AML-193 (cell line): ENCODE measurements around the gene TRAF3IP1.
A peak's percentile ranks its signal among the peaks of the same experiment; 100 is the strongest.
"Not testable (repeated sequence)": the region's sequence is repeated elsewhere in the genome, so short reads cannot be mapped to it uniquely, and the experiment has no call there.

Experiments used
- DNase-seq, 2 experiments: peaks; one replicate each; lab custom pipeline; 2025; lab: John Stamatoyannopoulos, UW

TRAF3IP1 gene

DNA sequence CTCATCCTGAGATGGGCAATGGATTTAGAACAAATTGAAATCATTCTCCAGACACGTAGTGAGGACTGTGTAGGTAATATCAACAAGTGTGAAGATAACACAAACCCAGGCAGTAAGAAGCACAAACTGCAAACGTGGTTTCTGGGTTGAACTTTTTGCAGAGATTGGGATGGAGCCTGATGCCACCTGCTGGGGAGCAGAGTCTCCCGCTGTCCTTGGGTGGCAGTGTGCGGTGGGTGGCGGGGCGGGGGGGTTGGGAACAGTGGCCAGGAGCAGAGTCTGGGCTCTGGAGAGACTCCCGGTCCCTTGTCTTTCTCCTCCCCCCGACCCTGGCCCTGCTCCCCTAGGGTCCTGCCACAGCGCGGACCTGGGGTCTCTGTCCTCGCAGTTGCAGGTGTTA is 19.5 kb downstream of the TRAF3IP1 start:
- DNase-seq, result no peak

DNA sequence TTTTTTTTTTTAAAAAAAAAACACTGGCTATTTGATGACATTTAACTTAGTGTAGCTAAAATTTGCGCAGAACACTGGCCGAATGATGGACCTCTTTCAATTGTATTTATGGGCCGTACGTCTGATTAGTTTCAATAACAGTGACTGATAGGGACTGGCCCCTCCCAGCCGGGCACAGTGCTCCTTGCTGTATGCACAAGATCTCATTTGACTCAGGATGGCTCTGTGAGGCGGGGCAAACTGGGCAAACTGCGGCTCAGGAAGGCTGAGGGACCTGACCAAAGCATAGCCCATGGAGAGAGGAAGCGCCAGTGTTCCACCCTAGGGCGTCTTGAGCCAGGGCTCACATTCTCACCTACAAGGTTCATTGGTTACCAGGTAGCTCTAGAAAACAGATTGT is 21.2 kb downstream of the TRAF3IP1 start:
- DNase-seq, result no peak

DNA sequence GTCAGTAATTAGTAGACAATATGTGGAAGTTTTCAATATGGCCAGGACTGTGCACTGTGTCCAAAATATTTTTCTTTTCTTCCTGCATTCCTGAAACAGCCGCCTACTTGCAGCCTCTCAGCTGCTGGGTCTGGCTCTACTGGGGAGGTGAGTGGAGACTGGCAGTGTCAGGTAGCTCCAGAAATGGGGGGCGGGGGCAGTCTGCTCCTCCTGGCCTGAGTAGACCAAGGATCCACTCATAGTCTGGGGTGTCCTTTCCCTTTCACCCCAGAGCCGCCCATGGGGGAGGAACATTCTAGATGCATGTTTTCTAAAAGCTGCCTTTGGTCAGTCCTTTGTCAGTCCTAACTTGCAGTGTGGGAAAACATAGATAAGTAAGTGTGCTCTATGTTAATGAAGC is 23.7 kb downstream of the TRAF3IP1 start:
- no peak for DNase-seq

DNA sequence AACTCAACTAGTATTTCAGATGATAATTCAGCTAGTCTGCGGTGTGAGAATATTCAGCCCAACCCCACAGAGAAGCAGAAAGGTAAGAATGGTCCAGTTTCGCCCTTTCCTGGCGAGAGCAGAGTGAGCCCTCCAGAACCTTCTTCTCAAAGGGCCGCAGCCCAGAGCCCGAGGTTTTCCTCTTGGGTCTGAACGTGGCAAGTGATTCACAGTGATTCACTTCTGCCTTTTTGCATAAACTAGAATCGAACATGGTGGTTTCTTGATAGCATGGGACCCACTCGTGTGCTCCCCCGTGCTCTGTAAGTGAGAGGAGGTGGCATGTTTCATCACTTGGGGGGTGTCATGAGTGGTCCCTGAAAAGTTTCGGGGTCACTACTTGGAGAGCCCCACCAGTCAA is 24.2 kb downstream of the TRAF3IP1 start:
- DNase-seq, result no peak

DNA sequence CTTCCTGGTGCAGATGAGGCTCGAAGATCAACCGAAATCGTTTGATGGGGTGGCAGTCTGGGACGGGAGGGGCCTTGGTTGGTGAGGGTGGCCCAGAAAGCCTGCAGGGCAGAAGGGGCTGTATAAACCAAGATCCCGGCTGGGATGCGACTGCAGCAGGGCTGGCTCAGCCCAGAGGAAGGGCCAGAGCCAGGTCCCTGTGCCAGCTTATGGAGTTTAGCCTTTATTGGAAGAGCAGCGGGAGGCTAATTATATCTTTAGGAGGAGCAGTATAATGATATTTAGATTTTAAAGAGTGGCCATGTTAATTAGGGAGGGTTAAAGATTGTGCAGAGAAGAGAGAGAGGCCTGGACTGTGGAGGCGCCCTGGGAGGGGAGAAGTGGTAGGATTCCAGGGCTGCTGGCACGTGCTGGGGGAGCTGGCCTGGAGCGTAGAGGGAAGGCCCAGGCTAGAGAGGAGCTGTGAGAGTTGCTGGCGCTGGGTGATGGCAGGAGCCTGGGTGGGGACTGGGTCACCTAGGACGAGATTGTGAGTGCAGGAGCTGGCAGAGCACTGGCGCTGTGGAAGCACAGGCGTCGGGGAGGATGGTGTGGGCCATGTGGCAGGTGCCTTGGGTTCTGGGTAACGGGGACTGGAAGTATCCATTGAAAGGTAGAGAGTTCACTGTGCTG is 25.1 kb downstream of the TRAF3IP1 start:
- no peak for DNase-seq

DNA sequence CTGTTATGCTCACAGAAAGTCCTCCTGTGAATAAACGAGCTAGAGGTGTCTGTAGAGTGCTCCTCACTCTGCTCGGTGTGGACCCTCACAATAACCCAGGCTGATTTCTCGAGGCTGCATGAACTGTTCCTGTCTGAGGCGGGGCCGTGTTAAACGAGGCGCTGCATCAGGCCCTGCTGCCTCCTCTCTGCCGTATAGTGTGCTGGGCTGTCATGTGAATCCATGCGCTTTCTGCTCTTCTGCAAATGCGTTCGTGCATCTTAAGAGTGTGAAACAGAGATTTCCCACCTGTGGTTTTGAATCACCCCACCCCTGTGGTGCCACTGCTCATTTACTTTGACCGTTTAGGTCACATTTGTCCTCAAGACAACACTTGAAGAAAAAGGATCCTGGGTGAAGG is 26.2 kb downstream of the TRAF3IP1 start:
- DNase-seq, result no peak

DNA sequence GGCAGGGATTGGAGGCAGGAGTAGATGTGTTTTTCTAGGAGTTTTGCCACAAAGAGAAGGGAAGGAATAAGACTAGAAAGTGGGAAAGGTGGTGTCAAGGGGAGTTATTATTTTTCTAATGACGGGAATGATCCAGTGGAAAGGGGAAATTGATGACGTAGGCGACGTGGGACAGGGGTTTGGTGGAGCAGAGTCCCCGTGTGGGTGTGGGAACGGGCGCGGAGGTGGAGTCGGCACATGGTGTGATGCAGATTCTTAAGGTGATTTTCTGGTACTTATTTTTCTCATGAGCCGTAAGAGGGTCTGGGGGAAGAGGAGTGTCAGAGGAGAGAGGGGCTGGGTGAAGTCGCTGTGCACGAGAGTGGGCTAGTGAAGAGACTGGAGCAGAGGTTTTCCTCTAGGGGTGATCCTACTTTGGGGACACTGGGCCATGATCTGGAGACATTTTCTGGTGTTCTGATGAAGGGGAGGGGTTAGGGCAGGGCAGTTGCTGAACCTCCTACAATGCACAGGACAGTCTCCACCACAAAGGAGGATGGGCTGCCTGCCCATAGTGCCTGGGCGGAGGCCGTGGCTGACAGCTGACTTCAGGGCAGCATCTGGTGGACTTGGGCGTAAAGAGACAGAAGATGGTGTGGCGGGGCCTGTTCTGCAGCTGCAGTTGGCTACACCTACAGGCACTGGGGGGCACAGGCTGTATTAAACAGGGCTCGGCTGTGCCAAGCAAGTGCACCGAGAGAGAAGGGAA is 30.0 kb downstream of the TRAF3IP1 start:
- DNase-seq, result no peak

DNA sequence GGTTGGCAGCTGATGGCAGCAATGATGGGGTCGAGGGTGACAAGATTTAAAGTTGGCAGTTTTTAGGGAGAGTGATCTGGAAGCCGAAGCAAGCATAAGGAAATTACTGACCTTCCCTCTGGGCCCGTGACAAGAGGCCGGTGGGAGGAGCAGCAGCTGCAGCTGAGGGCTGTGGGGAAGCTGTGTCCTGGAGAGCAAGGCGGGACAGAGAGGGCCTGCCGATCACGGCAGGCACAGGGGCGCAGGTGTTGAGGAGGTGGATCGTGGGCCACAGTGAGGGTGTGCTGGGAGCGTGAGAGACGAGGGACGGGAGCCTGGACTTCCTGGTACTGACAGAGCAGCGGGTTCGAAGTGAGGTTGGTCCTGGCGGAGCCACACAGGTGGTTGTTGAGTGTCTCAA is 31.0 kb downstream of the TRAF3IP1 start:
- no peak for DNase-seq

DNA sequence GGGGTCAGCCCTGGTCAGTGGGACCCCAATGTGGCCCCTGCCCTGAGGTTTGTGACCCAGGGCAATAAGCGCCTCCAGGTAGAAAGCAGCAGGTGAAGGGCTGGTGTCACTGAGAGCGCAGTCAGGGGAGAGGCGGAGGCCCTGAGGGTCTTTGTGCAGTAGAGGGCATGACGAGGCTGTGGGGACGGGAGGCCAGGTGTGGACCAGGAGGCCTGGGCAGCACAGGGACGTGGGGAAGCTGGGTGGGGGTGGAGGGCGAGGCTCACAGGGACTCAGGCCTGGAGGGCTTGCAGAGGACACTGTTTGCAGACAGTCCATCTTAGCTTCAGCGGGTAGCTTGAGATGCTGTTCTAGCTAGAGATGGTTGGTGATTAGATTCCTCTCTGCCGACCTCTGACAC is 32.0 kb downstream of the TRAF3IP1 start:
- DNase-seq, result no peak

DNA sequence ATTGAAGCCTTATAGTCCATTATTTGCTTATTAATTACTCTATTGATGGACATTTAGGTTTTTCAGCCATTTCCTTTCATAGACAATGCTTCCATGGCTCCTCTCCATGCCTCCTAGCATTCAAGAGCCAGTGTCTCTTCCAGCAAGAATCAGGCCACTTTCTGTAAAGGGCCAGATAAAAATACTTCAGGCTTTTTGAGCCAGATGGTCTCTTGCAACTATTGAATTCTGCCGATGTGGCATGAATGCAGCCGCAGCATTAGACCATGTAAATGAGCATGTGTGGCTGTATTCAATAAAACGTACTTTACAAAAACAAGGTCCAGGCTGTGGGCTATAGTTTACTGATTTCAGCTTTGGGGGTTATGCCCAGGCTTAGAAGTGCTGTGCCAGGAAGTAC is 38.5 kb downstream of the TRAF3IP1 start:
- DNase-seq, result no peak

DNA sequence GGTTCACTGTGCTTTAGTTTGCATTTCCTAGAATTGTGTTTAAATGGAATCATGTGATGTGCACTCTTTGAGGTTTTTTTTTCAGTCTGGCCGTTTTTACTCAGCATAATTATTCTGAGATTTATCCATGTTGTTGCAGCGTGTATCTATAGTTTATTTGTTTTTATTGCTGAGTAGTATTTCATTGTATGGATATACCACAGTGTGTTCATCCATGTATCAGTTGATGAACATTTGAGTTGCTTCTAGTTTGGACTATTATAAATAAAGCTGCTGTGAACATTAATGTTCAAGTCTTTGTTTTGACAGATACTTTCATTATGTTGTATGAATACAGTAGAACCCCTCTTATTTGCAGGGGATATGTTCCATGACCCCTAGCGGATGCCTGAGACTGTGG is 39.1 kb downstream of the TRAF3IP1 start:
- no peak for DNase-seq

DNA sequence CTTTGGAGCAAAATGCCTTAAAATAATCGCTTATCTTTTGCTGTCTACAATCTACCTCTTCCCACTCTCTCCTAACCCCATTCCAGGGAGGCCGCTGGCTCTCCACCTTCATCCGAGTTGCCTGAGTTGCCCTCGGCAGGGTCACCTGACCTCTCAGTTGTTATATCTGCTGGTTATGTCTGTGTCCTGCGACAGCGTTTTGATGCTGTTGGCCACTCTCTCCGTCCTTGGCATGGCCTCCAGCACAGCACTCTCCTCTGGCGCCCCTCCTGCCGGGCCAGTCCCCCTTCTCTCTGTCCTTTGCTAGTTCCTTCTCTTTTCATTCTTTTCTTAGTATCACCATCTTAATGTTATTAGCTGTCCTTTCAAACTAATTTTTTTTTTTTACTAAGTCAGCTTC is 41.6 kb downstream of the TRAF3IP1 start:
- no peak for DNase-seq

DNA sequence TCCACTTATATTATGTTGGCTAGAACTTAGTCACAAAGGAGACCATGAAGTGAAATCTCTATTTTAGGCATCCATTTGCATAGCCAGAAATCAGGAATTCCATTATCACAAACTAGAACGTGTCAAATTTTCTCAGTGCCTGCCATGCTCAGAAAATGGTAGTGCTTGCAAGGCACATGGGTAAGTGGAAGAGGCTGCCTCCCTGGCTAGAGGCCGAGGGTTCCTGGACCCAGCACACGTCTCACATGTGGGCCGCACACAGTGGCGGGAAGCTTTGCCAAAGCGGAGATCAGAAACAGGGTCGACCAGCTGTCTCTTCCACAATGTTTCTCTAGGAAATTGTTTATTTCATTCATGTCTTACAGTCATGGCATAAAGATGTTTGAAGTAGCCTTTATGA is 42.3 kb downstream of the TRAF3IP1 start:
- DNase-seq, result no peak

DNA sequence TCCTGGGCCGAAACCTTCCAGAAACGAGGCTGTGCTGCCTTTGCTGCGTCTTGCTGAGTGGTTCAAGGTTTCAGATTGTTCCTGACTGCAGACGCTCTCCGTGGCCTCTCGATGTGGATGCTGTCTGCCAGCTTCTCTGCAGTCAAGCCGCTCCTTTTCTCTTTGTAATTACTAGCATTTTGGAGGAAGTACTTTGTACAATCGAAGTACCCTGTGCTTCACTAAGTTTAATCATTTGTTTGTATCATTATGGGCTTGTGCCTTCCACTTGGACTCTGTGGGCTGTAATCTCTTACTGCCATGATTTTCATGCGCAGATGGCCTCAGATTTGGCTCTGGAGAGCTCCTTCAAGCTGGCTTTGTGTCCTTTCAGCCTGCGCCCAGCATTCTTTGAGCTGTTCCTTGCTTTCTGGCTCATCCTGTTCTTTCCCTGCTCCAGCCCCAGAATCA is 49.3 kb downstream of the TRAF3IP1 start:
- no peak for DNase-seq

DNA sequence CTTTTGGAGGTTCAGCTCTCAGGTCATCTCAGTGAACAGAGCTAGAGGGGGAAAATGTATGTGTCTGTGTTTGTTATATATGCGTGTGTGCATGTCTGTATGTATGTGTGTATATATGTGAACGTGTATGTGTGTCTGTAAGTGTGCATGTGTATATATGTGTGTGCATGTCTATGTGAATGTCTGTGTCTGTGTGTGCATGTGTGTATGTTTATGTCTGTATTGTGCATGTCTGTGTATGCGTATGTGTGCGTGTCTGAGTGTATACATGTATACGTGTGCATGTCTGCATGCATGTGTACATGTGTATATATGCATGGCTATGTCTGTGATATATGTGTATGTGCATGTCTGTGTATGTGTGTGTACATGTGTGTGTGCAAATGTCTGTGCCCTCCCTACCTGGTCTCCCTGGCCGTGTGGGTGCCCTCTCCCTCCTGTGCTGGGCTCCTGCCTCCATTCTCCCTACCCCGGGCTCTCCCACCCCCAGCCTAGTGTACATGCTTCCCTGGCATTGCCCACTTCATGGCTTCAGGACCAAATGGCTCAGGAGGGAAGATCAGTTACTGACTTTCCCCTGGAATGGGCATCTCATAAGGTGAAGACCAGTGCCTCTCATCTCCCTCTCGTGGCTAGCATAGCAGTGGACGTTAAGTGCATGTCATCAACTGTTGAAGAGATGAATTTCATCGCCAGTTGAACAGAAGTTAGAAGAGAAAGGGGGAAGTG is 49.9 kb downstream of the TRAF3IP1 start:
- DNase-seq, result no peak

DNA sequence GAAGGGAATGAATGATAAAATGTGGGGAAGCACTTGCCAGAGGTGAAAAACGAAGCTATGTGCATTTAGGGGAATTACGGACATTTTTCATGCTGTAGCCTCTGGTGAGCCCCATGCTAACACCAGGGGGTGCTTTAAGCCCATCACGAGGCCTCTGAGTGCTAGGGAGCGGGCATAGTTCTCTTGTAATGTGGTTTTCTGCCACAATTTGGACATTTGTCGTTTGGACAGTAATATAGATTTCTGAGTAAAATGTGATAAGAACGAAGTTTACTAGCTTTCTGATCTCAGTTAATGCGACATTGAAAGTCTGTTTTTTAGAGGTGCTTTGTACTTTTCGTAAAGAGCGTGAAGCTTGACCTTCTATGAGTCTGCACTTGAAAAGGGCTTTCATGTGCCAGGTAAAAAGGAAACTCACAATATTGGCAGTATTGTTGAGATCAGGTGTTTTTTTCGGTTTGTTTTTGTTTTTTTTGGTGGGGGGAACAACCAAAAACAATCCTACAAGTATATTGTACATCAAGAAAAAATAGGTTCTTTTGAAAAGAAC is 50.6 kb downstream of the TRAF3IP1 start:
- DNase-seq, result peak; percentile 58 to 80

DNA sequence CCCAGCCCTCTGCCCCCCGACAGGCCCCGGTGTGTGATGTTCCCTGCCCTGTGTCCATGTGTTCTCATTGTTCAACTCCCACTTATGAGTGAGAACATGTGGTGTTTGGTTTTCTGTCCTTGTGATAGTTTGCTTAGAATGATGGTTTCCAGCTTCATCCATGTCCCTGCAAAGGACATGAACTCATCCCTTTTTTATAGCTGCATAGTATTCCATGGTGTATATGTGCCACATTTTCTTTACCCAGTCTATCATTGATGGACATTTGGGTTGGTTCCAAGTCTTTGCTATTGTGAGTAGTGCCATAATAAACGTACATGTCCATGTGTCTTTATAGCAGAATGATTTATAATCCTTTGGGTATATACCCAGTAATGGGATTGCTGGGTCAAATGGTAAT is 52.0 kb downstream of the TRAF3IP1 start:
- not testable (repeated sequence) for DNase-seq

DNA sequence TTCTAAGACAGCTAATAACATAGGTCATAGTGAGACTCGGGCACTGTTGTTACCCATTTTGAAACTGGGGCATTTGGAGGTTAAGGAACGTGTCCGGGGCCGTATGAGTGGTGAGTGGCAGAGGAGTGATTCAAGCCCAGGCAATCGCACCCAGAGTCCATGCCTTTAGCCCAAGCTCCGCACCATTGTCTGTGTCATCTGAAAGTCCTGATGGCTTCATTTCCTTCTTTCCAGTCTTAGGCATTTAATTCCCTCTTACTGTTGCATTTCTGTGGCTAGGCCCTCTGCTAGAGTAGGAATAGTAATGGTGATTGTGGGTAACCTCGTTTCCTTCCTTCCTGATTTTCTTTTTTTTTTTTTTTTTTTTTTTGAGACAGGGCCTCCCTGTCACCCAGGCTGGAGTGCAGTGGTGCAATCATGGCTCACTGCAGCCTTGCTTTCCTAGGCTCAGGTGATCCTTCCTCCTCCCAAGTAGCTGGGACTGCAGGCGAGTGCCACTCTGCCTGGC is 56.6 kb downstream of the TRAF3IP1 start:
- peak; percentile 71 for DNase-seq

DNA sequence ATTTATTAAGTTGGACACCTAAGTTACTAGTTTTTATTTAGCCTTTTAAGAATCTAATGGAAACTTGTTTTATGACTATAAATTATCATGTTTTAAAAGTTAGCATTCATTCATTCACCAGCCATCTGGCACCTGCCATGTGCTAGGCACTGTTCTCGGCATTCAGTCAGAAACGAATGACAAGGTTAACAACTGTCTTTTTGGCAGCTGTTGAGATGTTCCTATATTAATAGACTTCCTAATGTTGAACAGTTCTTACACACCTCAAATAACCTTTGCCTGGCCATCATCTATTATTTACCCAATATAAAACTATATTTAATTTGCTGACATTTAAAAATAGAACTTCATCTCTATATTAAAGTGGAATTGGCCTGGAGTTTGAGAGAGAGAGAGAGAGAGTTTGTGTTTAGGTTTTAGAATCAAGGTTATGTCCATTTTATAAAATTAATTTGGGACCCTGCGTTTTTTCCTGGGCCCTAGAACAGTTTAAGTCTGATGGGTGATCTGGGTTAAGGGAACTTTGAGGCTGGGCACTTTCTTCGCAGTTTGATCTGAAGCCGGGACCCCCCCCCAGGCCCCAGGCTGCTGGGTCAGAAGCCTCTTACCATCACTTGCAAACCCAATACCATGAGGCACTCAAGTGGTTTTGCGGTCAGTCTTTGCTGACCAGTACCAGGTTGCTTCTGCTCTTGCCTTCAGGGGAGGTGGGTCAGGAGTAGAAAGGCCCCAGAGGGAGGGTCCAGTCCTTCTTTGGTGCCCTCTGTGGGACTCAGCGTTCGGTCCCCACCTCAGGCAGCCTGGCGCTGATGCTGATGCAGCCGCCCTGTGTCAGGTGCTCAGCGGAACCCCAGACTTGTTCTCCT is 58.1 kb downstream of the TRAF3IP1 start:
- DNase-seq, result no peak

DNA sequence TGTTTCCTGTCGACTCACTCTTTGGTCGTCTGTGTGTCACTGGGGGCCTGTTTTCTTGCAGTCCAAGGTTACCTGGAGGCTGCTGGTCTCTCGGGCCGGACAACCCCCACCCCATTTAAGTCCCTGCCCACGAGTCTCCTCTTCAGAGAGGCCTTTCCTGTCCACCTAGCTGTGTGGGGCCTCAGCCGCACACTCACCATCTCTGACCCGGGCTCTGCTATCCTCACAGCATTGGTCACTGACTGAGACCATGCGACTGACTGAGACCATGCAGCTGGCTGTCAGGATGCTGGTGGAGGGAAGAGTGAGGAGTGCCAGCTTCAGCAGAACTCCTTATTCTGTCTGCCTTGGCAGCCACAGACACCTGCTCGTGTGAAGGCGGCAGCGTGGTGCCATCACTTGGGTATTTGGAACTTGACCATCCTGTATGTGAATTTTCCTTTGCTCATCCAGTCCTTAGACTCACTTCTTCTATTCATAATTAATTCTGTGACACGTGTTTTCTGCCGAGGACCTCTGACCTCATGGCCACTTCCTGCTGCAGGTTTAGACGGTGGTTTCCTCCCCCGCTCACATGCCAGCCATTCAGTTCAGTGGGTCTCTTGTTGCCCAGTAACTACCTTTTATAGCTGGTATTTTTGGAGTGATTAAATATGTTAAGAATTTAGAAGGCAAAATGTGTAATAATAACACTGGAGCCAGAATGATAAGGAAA is 58.9 kb downstream of the TRAF3IP1 start:
- DNase-seq, result peak; percentile 21 to 39

DNA sequence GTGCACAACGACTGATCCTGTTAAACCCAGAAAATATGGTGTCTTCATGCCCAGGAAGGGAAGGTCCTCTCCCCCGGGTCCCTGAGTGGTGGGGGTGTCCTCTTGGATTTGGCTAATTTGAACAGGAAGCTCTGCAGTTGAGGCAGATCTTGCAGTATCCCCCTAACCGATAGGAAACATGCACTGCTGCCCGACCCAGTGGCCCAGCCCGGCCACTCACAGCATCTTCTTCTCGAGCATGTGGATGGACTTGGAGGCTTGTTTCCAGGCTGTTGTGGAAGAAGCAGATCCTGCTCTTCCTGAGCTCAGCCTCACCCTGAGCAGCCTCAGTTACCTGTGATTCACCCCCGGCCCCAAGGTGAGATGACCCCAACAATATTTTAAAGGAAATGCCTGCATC is 60.0 kb downstream of the TRAF3IP1 start:
- DNase-seq, result no peak
